Neural crest cell (in vitro differentiated cells): ENCODE measurements around the gene FGB. TPM values are rescaled to one million over a fixed set of nuclear protein-coding genes. Genes with fewer than 3 reads are reported as not detected.
A peak's percentile ranks its signal among the peaks of the same experiment; 100 is the strongest.

Experiments used
- DNase-seq: peaks from one replicate; pipeline ENCODE4 v3.0.0; 2021; ENCODE audit warnings: low read depth, mixed read lengths, low spot score
- H3K27ac Mint-ChIP-seq: one replicate; pipeline ENCODE4 v1.8.0; 2021; ENCODE audit warnings: mild to moderate bottlenecking, mixed read lengths; ENCODE audit not compliant: unreplicated experiment
- H3K27me3 Mint-ChIP-seq: 2 replicates; pipeline ENCODE4 v1.8.0; 2021; ENCODE audit warnings: low read depth, mild to moderate bottlenecking, mixed read lengths
- H3K36me3 Mint-ChIP-seq: 2 replicates; pipeline ENCODE4 v1.8.0; 2021; ENCODE audit warnings: low read depth, mild to moderate bottlenecking, mixed read lengths
- H3K4me1 Mint-ChIP-seq: 2 replicates; pipeline ENCODE4 v1.8.0; 2021; ENCODE audit warnings: mixed read lengths
- H3K4me3 Mint-ChIP-seq: one replicate; pipeline ENCODE4 v1.8.0; 2021; ENCODE audit warnings: mild to moderate bottlenecking, mixed read lengths
- H3K9me3 Mint-ChIP-seq: 2 replicates; pipeline ENCODE4 v1.8.0; 2021; ENCODE audit warnings: mixed read lengths
- CTCF ChIP-seq: fragments of 200-600 bp; sonication (generic); conservative IDR thresholded peaks from 2 replicates; pipeline ENCODE4 v1.5.0; 2021; ENCODE audit warnings: antibody characterized with exemption, mild to moderate bottlenecking
- total RNA-seq: library from RNA; stranded (reverse); gene quantifications from 2 replicates; pipeline ENCODE4 v1.2.1, GENCODE V29; 2021

The FGB gene
- total RNA-seq, 1 donor from 2014 or later, result not detected

GRCh38 chr4:154542271-154542879, 20.4 kb upstream of the FGB start:
- Mint-ChIP-seq H3K36me3 (peaks cover 21% of the 10 kb centered on the region), H3K27ac (no peak overlapping the region), H3K4me3 (peak overlapping the region; percentile 20), H3K27me3 (no peaks in the 10 kb centered on the region), H3K9me3 (peaks cover 2% of the 10 kb centered on the region), H3K4me1 (no peaks in the 10 kb centered on the region)
- TF ChIP-seq CTCF, result no peak
- DNase-seq, result no peak

DNA sequence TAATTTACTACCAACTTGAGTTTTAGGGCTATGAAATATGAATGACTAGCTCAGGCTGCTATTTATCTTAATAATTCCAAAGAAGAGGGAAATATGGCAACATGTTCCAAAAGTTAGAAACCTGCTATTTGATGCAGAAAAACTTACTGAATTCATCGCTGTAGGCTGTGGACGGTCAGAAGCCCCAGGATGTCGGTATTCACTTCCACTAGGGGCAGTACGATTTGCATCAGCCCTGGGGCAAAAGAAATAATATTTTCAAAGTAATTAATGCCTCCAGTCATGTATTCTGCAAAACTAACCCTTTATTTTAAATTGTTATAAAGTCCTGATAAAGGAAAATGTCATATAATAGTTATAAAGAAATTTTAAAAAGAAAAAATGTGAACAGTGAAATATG, 17.1 kb upstream of the FGB start:
- DNase-seq, result no peak
- Mint-ChIP-seq H3K36me3 (peaks cover 17% of the 10 kb centered on the region), H3K27me3 (no peaks in the 10 kb centered on the region), H3K27ac (no peak overlapping the region), H3K4me3 (no peak overlapping the region), H3K9me3 (peaks cover 2% of the 10 kb centered on the region), H3K4me1 (peaks cover 19% of the 10 kb centered on the region)
- TF ChIP-seq CTCF, result peak; percentile 32

DNA sequence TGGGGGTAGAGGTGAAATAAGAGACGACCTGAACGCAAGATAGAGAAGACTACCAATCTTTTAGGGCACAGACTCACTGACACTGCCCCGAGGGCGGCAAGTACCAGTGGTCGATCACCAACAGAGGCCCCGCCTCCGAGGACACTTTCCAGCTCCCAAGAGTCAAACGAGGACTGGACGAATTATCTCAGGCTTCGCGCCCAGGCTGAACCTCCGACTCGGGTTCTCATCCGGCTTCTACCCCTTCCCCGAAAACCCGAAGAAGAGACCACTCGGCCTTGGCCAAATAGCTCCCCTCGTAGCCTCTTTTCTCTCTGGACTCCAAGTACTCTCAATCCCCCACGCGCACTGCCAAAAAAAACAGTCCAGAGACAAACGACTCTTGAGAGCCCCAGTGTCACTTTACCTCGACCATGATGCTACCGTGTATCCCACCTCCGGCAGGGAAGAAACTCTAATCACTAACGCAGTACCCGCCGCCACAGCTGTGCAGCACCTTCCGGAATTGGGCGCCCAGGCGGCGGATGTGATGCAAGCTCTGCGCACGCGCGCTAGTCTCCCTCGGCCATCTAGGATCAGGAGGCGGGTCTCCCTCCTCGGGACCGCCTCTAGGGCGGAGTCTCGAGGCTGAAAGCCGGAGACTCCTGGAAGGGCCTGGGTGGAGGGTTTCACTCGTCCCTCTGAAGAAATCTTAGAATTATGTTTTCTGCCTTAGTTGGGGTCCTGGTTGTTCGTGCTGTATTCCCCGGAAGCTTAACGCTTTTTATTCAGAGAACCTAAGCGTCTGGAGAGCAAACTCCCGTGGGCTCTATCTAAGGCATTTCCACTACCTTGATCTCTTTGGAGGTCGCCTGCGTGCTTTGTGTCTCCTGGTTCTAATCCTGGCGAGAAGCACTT, 12.7 kb upstream of the FGB start, which contains the start of gene PLRG1:
Gene PLRG1 (minus strand): TSS at position 507 of the 897 bp plus-strand sequence. CDS start 92 bp downstream, at position 415.
- peak; percentile 92 for DNase-seq
- H3K4me3 Mint-ChIP-seq, result peak within 1 kb of the TSS; percentile 99
- H3K36me3 Mint-ChIP-seq, result peaks cover 2% of the 10 kb centered on the region
- no peaks in the 10 kb centered on the region for H3K27me3 Mint-ChIP-seq
- H3K27ac Mint-ChIP-seq, result peak within 1 kb of the TSS; percentile 89
- TF ChIP-seq CTCF, result peak; percentile 50
- peaks cover 19% of the 10 kb centered on the region for H3K4me1 Mint-ChIP-seq
- no peaks in the 10 kb centered on the region for H3K9me3 Mint-ChIP-seq

- peak; percentile 89 for TF ChIP-seq CTCF
- no peaks in the 10 kb centered on the region for H3K9me3 Mint-ChIP-seq
- H3K4me1 Mint-ChIP-seq, result peaks cover 19% of the 10 kb centered on the region
- H3K36me3 Mint-ChIP-seq, result peaks cover 2% of the 10 kb centered on the region
- H3K4me3 Mint-ChIP-seq, result peak overlapping the region; percentile 81
- DNase-seq, result peak; percentile 55
- H3K27ac Mint-ChIP-seq, result no peak overlapping the region
- H3K27me3 Mint-ChIP-seq, result no peaks in the 10 kb centered on the region
Observed at GRCh38 chr4:154551872-154552686, 10.7 kb upstream of the FGB start.

GRCh38 chr4:154559141-154559493, 3.7 kb upstream of the FGB start:
- peaks cover 14% of the 10 kb centered on the region for H3K27me3 Mint-ChIP-seq
- no peak overlapping the region for H3K27ac Mint-ChIP-seq
- H3K4me3 Mint-ChIP-seq, result no peak overlapping the region
- no peaks in the 10 kb centered on the region for H3K4me1 Mint-ChIP-seq
- no peaks in the 10 kb centered on the region for H3K36me3 Mint-ChIP-seq
- TF ChIP-seq CTCF, result no peak
- H3K9me3 Mint-ChIP-seq, result no peaks in the 10 kb centered on the region
- no peak for DNase-seq
